ENCODE measurements around the gene PTPRA.

DNA sequence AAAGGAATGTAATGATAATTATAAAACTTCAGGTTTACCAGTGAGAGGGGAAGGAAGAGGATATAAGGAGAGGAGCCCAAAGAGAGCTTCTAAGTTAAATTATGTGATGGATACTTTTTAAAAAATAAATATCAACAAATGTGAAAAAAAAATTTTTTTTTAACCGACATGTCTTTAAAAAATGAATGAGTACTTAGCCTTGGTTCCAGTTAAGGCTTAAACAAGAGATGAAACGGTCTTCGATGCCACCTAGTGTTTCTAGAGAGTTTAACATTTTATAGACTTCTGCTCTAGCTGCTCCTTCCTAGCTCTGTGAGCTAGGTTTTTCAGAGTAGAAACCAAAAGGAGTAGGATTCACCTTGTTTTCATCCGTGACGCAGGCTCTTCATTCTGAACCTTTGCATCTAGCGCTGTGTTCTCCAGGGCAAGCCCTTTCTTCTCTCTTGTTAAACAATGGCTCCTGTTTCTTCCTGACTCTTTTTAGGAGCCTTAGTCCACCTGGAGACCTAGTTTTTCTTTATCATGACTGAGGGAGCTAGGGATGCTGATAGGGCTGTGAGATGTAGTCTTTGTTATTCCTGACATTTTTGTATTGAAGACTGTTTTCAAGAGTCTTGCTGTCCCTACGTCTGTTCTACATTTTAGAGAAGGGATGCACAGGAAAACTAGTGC lies 127.7 kb downstream of the PTPRA start:
- no peak for TF ChIP-seq POLR2A (IDR thresholded peaks at IDR 0.05)
- TF ChIP-seq, protein P1, sequence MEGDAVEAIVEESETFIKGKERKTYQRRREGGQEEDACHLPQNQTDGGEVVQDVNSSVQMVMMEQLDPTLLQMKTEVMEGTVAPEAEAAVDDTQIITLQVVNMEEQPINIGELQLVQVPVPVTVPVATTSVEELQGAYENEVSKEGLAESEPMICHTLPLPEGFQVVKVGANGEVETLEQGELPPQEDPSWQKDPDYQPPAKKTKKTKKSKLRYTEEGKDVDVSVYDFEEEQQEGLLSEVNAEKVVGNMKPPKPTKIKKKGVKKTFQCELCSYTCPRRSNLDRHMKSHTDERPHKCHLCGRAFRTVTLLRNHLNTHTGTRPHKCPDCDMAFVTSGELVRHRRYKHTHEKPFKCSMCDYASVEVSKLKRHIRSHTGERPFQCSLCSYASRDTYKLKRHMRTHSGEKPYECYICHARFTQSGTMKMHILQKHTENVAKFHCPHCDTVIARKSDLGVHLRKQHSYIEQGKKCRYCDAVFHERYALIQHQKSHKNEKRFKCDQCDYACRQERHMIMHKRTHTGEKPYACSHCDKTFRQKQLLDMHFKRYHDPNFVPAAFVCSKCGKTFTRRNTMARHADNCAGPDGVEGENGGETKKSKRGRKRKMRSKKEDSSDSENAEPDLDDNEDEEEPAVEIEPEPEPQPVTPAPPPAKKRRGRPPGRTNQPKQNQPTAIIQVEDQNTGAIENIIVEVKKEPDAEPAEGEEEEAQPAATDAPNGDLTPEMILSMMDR (IDR thresholded peaks at IDR 0.05), result no peak
